ENCODE measurements around the gene GRIP2.
A peak's percentile ranks its signal among the peaks of the same experiment; 100 is the strongest.

The GRIP2 gene

DNA sequence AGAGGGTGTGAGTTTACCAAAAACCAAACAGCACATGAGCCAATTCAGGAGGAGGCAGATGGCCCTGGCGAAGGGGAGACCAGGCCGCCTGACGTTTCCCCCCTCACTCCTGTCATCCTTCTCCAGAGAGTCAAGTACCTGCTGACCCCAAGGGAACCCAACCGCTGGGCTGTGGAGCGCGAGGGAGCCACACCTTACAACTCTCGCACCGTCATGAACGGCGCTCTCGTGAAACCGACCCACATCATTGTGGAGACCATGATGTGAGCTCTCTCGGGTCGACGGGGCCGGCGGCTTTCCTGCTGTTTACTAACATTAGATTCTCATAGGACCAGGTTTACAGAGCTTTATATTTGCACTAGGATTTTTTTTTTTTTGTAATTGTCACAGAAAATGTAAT is 55.4 kb downstream of the GRIP2 start:
- DNase-seq (ENCODE audit: low spot score), result no peak

- no peak for DNase-seq (ENCODE audit: low spot score)
These were observed 56.9 kb downstream of the GRIP2 start for GRCh38 chr3:14483286-14483685.

DNA sequence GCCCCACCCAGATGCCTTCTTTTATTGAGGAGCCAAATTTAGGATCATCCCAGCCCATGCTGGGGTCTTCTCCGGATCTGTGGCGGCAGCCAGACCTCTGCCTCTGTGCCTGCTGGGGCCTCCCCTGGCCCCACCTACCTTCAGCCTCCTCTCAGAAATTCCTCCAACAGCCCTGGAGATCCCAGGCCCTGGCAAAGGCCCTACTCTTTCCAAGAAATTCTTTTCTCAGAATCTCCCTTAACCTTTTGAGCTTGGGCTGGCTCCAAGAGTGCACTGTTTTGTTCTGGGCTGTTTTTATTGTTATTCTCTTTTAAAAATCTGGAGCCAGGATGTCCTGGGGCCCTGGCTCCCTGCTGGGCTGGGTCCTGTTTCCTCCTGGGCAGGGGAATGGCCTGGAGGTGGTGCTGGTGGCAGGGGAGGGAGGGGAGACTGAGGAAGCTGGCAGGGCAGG is 57.8 kb downstream of the GRIP2 start:
- DNase-seq (ENCODE audit: low spot score), result no peak

GRCh38 chr3:14481646-14482036 is 58.5 kb downstream of the GRIP2 start:
- DNase-seq (ENCODE audit: low spot score), result no peak

DNA sequence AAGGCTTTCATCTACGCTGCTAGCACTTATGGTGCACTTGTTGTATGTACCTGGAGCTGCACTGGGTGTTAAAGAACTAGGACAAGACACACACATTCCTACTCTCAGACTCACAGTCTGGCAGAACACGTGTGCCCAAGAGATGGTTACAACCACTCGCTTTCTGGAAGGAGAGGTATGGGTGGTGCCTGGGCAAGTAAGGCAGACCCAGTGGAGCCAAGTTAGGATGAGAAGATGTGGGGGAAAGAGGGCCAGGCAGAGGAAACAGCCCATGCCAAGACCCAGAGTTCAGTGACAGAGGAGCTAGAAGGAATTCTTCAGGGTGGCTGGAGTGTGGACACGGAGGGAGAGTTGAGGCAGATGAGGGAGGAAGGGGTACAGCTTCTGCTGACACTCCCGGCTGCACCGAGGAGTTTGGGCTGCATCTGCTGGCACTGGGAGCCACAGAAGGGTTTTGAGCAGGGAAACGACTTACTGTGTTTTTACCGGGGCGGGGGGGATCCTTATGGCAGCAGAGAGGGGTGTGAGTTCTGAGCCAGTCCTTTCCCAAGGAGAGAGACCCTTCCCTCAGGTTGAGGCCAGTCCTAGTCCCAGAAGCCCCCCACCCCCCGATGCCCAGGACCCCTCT is 59.0 kb downstream of the GRIP2 start:
- DNase-seq (ENCODE audit: low spot score), result no peak

GRCh38 chr3:14480207-14481017 is 59.7 kb downstream of the GRIP2 start:
- DNase-seq (ENCODE audit: low spot score), result no peak

DNA sequence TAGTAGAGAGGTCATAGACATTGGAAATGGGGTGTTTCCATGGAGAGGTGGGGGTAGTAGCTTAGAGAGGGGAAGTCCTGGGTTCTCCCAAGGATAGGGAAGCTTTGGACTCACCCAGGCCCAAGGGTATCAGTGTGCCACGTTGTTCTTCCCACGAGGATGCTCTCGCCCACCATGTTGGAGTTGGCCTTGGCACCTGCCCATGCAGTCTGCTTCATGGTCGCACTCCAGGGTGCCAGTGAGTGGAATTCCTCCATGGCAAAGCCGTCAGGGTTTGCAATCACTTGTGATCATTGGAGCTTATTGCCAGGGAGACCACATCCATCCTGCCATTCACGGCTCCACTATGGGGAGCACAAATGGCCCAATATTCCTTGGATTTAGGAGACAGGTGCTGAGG is 60.6 kb downstream of the GRIP2 start:
- no peak for DNase-seq (ENCODE audit: low spot score)

- DNase-seq (ENCODE audit: low spot score), result no peak
These were observed 61.1 kb downstream of the GRIP2 start for GRCh38 chr3:14478956-14479550.

GRCh38 chr3:14477311-14477935 is 62.7 kb downstream of the GRIP2 start:
- no peak for DNase-seq (ENCODE audit: low spot score)

GRCh38 chr3:14476583-14477265 is 63.4 kb downstream of the GRIP2 start:
- DNase-seq (ENCODE audit: low spot score), result no peak

- DNase-seq (ENCODE audit: low spot score), result no peak
These were observed 64.5 kb downstream of the GRIP2 start for GRCh38 chr3:14475621-14476020.

DNA sequence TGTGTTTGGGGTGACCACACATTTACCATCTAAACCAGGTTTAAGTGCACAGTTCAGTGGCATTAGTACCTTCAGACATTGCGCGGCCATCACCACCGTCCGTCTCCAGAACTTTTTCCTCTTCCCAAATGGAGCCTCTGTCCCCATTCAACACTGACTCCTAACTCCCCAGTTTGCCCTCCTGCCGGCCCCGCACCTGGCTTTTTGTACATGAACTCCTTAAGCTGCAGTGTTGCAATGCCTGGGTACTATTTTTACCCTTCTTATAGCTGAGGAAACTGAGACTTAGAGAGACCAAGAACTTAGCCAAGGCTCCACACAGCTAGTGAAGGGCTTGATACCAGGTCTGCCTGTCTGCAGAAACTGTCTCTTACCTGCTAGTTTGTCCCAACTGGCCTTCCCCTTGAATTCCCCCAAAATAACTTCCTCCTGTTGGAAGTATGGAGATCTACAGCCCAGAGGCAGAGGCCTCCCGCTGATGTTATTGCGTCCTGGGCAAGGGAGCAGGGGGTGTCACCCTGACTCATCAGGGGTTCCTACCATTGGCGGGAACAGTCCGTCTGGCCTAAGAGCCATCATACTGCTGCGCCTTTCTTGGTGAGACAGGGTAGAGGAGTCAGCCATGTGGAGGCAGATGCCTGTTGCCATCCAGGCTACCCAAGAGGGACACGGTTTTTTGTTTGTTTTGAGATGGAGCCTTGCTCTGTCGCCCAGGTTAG is 65.6 kb downstream of the GRIP2 start:
- DNase-seq (ENCODE audit: low spot score), result no peak

- DNase-seq (ENCODE audit: low spot score), result no peak
These were observed 66.7 kb downstream of the GRIP2 start for GRCh38 chr3:14473411-14473891.

DNA sequence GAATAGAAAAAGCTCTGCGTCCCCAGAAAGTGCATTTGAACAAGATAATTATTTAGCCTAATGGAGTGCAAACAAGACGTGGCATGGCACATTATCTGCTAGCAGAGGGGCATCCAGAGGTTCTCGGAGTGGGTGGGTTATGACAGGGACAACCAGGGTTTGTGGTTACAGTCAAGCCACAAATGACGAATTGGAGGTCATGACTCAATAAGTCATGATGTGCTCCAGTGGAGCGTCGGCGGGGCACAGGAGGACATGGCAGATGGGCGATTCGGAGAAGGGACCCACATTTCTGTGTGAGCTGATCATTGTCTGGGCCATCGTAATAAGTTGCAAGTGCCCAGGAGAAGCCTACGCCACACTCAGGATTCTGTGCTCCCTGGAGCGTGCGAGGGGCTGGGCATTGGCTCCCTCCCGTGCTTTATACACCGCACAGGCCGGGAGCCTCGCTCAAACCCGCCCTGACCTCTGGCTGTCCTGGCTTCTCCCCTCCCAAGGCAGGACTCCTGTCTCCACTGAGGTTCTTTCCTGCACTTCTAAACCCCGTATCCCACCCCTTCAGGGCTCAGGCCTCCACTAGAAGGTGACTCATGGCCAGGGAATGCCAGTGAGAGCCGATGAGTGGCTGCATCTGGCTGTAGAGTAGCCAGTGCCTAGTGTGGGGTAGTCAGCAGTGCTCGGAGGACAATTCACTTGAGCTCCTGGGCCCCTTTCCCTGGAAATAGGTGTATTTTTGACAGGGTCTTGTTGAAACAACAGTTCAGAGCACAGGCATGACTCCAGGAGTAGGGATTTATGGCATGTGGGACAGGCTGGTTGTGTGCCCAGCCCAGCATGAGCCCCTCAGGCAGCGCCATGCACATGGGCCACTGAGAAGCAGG is 67.4 kb downstream of the GRIP2 start:
- peak; percentile 70 for DNase-seq (ENCODE audit: low spot score)

DNA sequence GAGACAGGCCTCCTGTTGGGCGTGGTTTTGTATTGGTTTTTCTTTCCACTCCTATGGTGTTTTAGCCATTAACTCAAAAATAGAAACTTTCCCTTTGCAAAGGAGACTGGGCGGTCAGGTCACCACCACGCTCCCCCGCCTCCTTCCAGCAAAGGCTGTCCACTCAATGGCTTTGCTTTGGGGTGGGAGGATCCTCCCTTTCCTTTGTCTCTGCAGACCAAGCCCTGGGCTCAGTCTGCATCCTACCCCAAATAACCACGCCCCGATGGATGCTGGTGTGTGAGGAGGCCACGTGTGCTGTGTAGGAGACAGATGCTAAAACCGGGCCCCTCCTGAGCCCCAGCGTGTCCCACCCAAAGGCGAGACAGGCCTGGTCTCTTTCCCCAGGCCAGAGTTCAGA is 68.5 kb downstream of the GRIP2 start:
- DNase-seq (ENCODE audit: low spot score), result no peak

- no peak for DNase-seq (ENCODE audit: low spot score)
These were observed 69.1 kb downstream of the GRIP2 start for GRCh38 chr3:14471016-14471415.

DNA sequence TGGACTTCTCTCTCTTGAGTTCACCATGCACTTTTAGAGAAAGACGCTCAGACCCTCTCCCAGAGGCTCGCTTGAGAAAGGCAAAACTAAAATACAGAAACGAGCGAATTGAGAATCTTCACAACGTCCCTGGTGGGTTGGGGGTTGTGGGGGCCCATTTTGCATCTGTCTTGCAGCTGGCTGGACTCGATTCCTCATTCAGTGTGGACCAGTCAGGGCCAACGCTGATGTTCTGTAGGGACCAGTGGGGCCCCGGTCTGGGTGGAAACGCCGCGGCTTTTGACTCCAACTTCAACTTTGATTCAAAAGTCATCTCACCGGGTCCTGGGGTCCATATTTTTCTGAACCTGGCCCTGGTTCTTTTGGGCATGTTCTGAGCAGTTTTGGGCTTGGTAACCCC is 69.7 kb downstream of the GRIP2 start:
- DNase-seq (ENCODE audit: low spot score), result no peak

DNA sequence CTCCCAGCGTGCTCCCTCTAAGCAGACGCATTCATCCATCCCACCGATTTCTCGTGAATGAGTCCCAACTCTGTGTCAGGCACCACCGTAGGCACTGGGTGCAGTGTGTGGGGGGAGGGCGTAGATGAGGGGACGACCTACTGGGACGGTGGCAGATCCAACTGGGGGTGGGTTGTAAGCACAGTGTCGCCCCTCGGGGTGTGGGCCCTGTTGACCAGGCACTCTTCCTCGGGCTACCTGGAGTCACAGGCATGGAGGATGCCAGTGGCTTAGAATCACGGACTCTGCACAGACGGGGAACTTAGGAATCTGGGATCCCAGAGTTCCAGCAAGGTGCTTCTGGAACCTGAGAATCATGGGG is 71.5 kb downstream of the GRIP2 start:
- DNase-seq (ENCODE audit: low spot score), result no peak

DNA sequence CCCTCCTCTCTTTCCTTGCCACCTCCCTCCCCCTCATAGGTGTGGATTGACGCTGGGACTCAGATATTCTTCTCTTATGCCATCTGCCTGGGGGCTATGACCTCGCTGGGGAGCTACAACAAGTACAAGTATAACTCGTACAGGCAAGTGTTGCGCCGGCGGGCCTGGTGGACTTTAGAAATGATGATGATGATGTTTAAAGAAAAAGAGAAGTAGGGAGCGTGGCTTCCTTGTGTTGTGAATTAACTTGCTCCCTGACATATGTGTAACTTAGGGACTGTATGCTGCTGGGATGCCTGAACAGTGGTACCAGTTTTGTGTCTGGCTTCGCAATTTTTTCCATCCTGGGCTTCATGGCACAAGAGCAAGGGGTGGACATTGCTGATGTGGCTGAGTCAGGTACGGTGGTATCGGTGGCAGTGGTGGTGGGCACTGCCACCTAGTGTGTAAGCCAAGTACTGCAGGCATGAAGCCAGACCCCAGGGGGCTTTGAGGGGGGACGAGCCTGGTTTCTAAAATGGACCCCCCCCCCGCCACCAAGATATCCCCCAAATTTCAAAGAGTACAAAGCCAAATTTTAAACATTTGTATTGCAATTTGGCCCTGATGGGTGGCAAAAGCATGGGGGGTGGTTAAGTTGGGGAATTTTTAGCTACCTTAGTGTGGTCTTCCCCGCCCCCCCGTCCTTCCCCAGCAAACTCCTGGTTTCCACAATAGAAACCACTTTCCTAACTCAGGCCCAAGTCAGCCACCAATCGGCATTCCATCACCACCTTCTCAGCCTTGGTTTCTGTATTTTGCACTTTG is 72.1 kb downstream of the GRIP2 start:
- peak; percentile 40 for DNase-seq (ENCODE audit: low spot score)
